ENCODE measurements around the gene KTI12. TPM values are rescaled to one million over a fixed set of nuclear protein-coding genes. Genes with fewer than 3 reads are reported as not detected.
A peak's percentile ranks its signal among the peaks of the same experiment; 100 is the strongest.

The KTI12 gene
- total and polyA plus RNA-seq, 9 donors = 7.1 to 14.1 (median 11.4) TPM

DNA sequence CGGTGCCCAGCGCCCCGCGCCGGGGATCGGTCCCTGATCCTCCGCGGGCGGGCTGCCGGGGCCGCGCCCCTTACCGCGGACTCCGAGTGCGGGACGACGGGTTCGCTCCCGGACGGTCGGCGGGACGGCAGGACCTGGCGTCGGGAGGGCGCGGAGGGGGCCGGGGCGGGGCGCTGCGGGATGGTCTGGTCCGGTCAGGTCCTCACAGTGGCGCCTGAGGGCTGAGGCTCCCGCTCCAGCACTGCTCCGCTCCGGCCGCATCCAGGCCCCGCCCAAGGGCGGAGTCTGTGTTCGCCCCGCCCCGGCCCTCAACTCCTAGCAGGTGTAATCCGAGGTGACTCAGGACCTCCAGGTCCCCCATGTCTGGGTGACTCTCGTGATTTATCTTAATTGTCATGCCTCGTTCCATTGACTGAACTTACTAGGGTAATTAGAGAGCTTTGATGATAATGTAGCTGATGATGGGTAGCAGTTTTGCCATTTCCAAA lies 43.1 kb downstream of the KTI12 start, which contains the start of gene RAB3B:
TSS of gene RAB3B (minus strand) at position 223 of the 488 bp plus-strand sequence. CDS start 13,583 bp downstream, outside the sequence.
- Histone ChIP-seq H3K4me1 (ENCODE audit: insufficient read depth) (peaks cover 3% of the 10 kb centered on the region), H3K27me3 (no peaks in the 10 kb centered on the region), H3K27ac (no peak within 1 kb of the TSS), H3K4me3 (peak within 1 kb of the TSS; percentile 35), H3K9me3 (no peaks in the 10 kb centered on the region), H3K36me3 (no peaks in the 10 kb centered on the region)
- WGBS, 3 donors = 1% methylated on average over 11 to 46 of the region's 46 CpGs
- DNase-seq = peak; percentile 68 to 86 (median 79)
- TF ChIP-seq, protein P1, sequence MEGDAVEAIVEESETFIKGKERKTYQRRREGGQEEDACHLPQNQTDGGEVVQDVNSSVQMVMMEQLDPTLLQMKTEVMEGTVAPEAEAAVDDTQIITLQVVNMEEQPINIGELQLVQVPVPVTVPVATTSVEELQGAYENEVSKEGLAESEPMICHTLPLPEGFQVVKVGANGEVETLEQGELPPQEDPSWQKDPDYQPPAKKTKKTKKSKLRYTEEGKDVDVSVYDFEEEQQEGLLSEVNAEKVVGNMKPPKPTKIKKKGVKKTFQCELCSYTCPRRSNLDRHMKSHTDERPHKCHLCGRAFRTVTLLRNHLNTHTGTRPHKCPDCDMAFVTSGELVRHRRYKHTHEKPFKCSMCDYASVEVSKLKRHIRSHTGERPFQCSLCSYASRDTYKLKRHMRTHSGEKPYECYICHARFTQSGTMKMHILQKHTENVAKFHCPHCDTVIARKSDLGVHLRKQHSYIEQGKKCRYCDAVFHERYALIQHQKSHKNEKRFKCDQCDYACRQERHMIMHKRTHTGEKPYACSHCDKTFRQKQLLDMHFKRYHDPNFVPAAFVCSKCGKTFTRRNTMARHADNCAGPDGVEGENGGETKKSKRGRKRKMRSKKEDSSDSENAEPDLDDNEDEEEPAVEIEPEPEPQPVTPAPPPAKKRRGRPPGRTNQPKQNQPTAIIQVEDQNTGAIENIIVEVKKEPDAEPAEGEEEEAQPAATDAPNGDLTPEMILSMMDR (IDR thresholded peaks at IDR 0.05) = no peak
- TF ChIP-seq EP300 (IDR thresholded peaks at IDR 0.05) (no peak), POLR2A (IDR thresholded peaks at IDR 0.05) (no peak)
- intact Hi-C loops (cut with DNase I) = loop anchor here in 2 of 4 donors (5.0 to 10.0 kb wide), 2 partner anchors 86 to 88 kb away; no protein-coding TSS in a partner anchor

DNA sequence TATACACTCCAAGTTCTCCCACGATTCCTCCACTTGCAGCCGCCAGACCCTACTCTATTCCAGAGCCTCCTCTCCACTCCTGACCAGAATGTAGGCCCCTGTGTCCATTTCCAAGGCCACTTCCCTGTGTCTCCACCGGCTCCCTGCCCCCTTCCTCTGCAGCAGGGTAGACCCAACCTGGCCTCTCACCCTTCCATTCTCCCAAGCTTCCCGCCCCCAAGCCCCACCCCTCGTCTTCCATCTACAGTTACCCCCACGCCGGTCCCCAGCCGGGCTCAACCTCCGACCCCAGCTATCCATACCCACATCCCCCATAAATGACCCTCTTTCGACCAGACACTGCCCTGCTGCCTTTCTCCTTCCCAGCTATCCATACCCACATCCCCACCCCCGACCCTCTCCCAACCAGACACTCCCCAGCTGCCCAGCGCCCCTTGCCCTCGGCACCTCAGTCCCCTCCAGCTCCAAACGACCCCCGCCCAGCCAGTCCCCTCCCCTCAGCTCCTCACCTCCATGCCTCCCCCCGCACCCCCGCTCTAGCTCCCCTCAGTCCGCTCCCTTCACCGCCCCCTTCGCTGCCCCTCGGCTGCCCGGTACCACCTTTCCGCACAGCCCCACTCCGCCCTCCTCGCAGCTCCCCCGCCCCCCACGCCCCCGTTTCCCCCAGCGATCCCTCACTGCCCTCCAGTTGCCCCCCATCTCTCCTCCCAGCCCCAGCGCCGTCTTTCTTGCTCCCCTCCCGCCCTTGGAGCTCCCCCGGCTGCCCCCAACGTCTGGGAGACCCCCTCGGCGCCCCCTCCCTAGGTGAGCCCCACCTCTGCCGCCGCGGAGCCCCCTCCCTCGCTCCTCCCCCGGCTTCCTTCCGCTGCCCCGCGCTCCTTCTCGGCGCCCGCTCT lies 43.8 kb downstream of the KTI12 start:
- no peaks in the 10 kb centered on the region for H3K36me3 ChIP-seq
- TF ChIP-seq, protein P1 (IDR thresholded peaks at IDR 0.05) = no peak
- TF ChIP-seq POLR2A (IDR thresholded peaks at IDR 0.05) (no peak), EP300 (IDR thresholded peaks at IDR 0.05) (no peak)
- H3K27ac ChIP-seq = no peak overlapping the region
- peak overlapping the region; percentile 35 for H3K4me3 ChIP-seq
- H3K27me3 ChIP-seq = no peaks in the 10 kb centered on the region
- intact Hi-C loops (cut with DNase I) = loop anchor here in 2 of 4 donors (5.0 to 10.0 kb wide), 2 partner anchors 85 to 88 kb away; no protein-coding TSS in a partner anchor
- peaks cover 3% of the 10 kb centered on the region for H3K4me1 ChIP-seq (ENCODE audit: insufficient read depth)
- no peak for DNase-seq
- no peaks in the 10 kb centered on the region for H3K9me3 ChIP-seq
- WGBS, 3 donors = 9 to 22% (median 12%) methylated on average over 19 to 47 of the region's 47 CpGs

DNA sequence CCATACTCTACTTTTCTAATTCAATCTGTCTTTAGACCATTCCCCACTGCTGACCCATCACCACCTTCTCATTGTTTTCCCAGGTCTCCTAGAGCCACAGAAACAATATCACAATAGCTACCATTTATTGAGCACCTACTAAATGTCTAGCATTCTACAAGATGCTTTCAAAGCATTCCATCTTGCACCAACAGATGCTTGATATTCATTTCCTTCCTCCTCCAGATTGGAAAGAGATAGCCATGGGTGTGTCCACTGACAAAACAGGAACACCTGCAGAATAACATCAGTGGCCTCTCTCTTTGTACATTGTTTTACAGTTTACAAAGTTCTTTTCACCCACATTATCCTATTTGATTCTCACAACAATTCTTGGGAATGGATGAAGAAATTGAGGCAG lies 45.4 kb downstream of the KTI12 start:
- H3K27ac ChIP-seq = no peak overlapping the region
- H3K4me3 ChIP-seq = no peak overlapping the region
- H3K36me3 ChIP-seq = no peaks in the 10 kb centered on the region
- TF ChIP-seq, protein P1 (IDR thresholded peaks at IDR 0.05) = no peak
- TF ChIP-seq EP300 (IDR thresholded peaks at IDR 0.05) (no peak), POLR2A (IDR thresholded peaks at IDR 0.05) (no peak)
- intact Hi-C loops (cut with DNase I) = no loop called here
- peaks cover 3% of the 10 kb centered on the region for H3K4me1 ChIP-seq (ENCODE audit: insufficient read depth)
- no peaks in the 10 kb centered on the region for H3K9me3 ChIP-seq
- no peak for DNase-seq
- no peaks in the 10 kb centered on the region for H3K27me3 ChIP-seq

DNA sequence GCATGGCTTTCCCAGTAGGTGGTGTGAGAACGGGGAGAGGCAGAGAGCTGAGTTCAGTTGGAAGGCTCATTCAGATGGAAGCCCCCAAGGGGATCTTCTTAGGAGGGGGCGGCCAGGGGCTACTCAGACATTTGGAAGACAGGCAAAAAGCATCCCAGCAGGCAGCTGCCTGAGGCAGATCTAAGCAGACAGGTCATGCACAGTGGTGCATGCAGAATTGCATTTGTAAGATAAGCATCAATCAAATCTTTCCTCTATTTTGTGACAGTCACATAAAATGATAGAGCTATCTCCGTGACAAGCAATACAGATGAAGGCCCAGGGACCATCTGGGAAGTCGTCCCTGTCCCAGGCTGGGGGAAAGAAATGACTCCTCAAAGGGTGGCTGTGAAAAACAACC lies 46.9 kb downstream of the KTI12 start:
- no peak overlapping the region for H3K27ac ChIP-seq
- no peak overlapping the region for H3K4me3 ChIP-seq
- H3K4me1 ChIP-seq (ENCODE audit: insufficient read depth) = peaks cover 3% of the 10 kb centered on the region
- no peaks in the 10 kb centered on the region for H3K36me3 ChIP-seq
- intact Hi-C loops (cut with DNase I) = no loop called here
- 82 to 88% (median 82%) methylated on average over 4 of the region's 4 CpGs for WGBS, 3 donors
- no peaks in the 10 kb centered on the region for H3K27me3 ChIP-seq
- no peaks in the 10 kb centered on the region for H3K9me3 ChIP-seq
- DNase-seq = no peak
- TF ChIP-seq, protein P1 (IDR thresholded peaks at IDR 0.05) = no peak

Measured in ovary (tissue), 9 donors.